B cell (primary cell): Measurements from ENCODE around the gene OTOF. TPM values are rescaled to one million over a fixed set of nuclear protein-coding genes. Genes with fewer than 3 reads are reported as not detected.

Experiments
- ATAC-seq: fragments of 200-7000 bp; cut with Tn5 transposase; one replicate; pipeline ENCODE4 v1.10.0; 2021; ENCODE audit warnings: low read depth, mild to moderate bottlenecking, moderate number of reproducible peaks, moderate library complexity
- CTCF ChIA-PET: fragments of 350-600 bp; sonication (Branson Sonifier 250); formaldehyde crosslinking; loops from one replicate; lab custom pipeline; 2021; ENCODE audit warnings: antibody characterized with exemption, inconsistent platforms; lab: Charles Lee
- POLR2A ChIA-PET: fragments of 350-600 bp; sonication (Branson Sonifier 250); formaldehyde crosslinking; loops from one replicate; lab custom pipeline; 2021; ENCODE audit warnings: antibody characterized with exemption; lab: Charles Lee
- DNase-seq: peaks from one replicate; pipeline ENCODE4 v3.0.0; 2013
- H2AFZ ChIP-seq: 2 replicates; pipeline ENCODE4 v1.6.1; 2012; ENCODE audit warnings: mild to moderate bottlenecking, low read depth, low read length; ENCODE audit not compliant: insufficient read depth, poor library complexity, severe bottlenecking
- H3K27ac ChIP-seq, 2 donors: 1 replicate in 1 of 2; 2 replicates in 1 of 2; pipeline ENCODE4 v1.5.1; 2012 to 2013; ENCODE audit warnings: low read length in 2 of 2, mild to moderate bottlenecking in 2 of 2, moderate library complexity in 1 of 2
- H3K27me3 ChIP-seq, 4 experiments: fragments of 200-600 bp in 1 of 4; sonication (generic) in 1 of 4; replicated peaks in 1 of 4; 1 replicate in 2 of 4; 2 replicates in 2 of 4; pipeline versions ENCODE4 v1.6.1 to v1.7.0; 2013 to 2016; ENCODE audit warnings: low read length in 3 of 4, mild to moderate bottlenecking in 2 of 4, mixed read lengths in 1 of 4, moderate library complexity in 1 of 4; ENCODE audit not compliant: insufficient read depth in 4 of 4, control insufficient read depth in 3 of 4; ENCODE audit errors: control extremely low read depth in 1 of 4
- H3K36me3 ChIP-seq, 2 experiments: replicated peaks in 1 of 2; 1 replicate in 1 of 2; 2 replicates in 1 of 2; pipeline versions ENCODE4 v1.6.1 to v1.7.1; 2013; ENCODE audit warnings: low read length in 1 of 2; ENCODE audit not compliant: insufficient read depth in 2 of 2, control insufficient read depth in 1 of 2; ENCODE audit errors: control extremely low read depth in 1 of 2, extremely low read depth in 1 of 2
- H3K4me1 ChIP-seq, 2 donors: fragments of 200-600 bp in 1 of 2; sonication (generic) in 1 of 2; 1 replicate in 1 of 2; 2 replicates in 1 of 2; pipeline versions ENCODE4 v1.5.1 to v1.6.1; 2013 to 2017; ENCODE audit warnings: low read length in 2 of 2; ENCODE audit not compliant: control insufficient read depth in 2 of 2, insufficient read depth in 2 of 2
- H3K4me2 ChIP-seq: replicated peaks from 2 replicates; pipeline ENCODE3; 2012; ENCODE audit warnings: mild to moderate bottlenecking, low read depth, low read length; ENCODE audit not compliant: poor library complexity, severe bottlenecking
- H3K4me3 ChIP-seq, 5 experiments: fragments of 200-600 bp in 1 of 5; sonication (generic) in 1 of 5; 1 replicate in 3 of 5; 2 replicates in 2 of 5; pipeline versions ENCODE4 v1.5.1 to v1.7.0; 2011 to 2016; ENCODE audit warnings: low read length in 4 of 5, mild to moderate bottlenecking in 4 of 5, low read depth in 2 of 5, control low read depth in 1 of 5, moderate library complexity in 1 of 5; ENCODE audit not compliant: insufficient read depth in 1 of 5; ENCODE audit errors: control extremely low read depth in 1 of 5, extremely low read depth in 1 of 5
- H3K79me2 ChIP-seq: fragments of 200-600 bp; sonication (generic); one replicate; pipeline ENCODE4 v1.6.0; 2016; ENCODE audit warnings: low read length; ENCODE audit not compliant: control insufficient read depth, insufficient read depth
- H3K9ac ChIP-seq: fragments of 200-600 bp; sonication (generic); 2 replicates; pipeline ENCODE4 v1.6.1; 2017; ENCODE audit warnings: mild to moderate bottlenecking, low read length, moderate library complexity
- H3K9me3 ChIP-seq, 3 donors: one replicate each; pipeline versions ENCODE4 v1.6.1 to v1.7.1; 2013; ENCODE audit warnings: low read length in 2 of 3; ENCODE audit not compliant: control insufficient read depth in 2 of 3, insufficient read depth in 1 of 3; ENCODE audit errors: control extremely low read depth in 1 of 3
- H4K20me1 ChIP-seq: 2 replicates; pipeline ENCODE4 v1.6.0; 2012; ENCODE audit warnings: mild to moderate bottlenecking, low read length; ENCODE audit not compliant: insufficient read depth, control insufficient read depth, poor library complexity, severe bottlenecking
- H3K27ac Mint-ChIP-seq: one replicate; pipeline ENCODE4 v1.8.0; 2021; ENCODE audit warnings: mixed read lengths
- H3K27me3 Mint-ChIP-seq: one replicate; pipeline ENCODE4 v1.8.0; 2021; ENCODE audit warnings: mixed read lengths
- H3K4me1 Mint-ChIP-seq: one replicate; pipeline ENCODE4 v1.8.0; 2021; ENCODE audit warnings: mixed read lengths
- H3K4me3 Mint-ChIP-seq: one replicate; pipeline ENCODE4 v1.8.0; 2021; ENCODE audit warnings: mixed read lengths
- H3K9me3 Mint-ChIP-seq: one replicate; pipeline ENCODE4 v1.8.0; 2022; ENCODE audit warnings: mixed read lengths; ENCODE audit not compliant: insufficient read depth
- CTCF ChIP-seq: fragments of 200-600 bp; IDR thresholded peaks from one replicate; pipeline ENCODE4 v1.8.0; 2022; ENCODE audit warnings: antibody characterized with exemption, mild to moderate bottlenecking
- EZH2 ChIP-seq: IDR thresholded peaks from 2 replicates; pipeline ENCODE4 v1.6.1; 2012; ENCODE audit warnings: borderline replicate concordance, low read depth, mild to moderate bottlenecking, moderate library complexity, low read length; ENCODE audit not compliant: insufficient read depth, poor library complexity, severe bottlenecking
- WGBS: methylation state at CpG from one replicate; pipeline ENCODE4 v1.1.5; 2013; ENCODE audit warnings: missing lambda C conversion rate; ENCODE audit not compliant: insufficient coverage; 5-methylcytosine and 5-hydroxymethylcytosine counted together
- intact Hi-C: fragments of 100-400 bp; cut with micrococcal nuclease; formaldehyde crosslinking; loops from one replicate; pipeline ENCODE4 v1.10.0; 2022
- polyA plus RNA-seq: library from polyadenylated mRNA; depleted of rRNA; stranded (reverse); fragments of >200 nt; gene quantifications from 2 replicates; pipeline ENCODE4 v1.2.3, GENCODE V29; 2012
- total RNA-seq, 2 donors: library from RNA; stranded (reverse); fragments of 120-200 nt in 1 of 2; gene quantifications; 1 replicate in 1 of 2; 2 replicates in 1 of 2; pipeline versions ENCODE4 v1.2.3 to v1.2.4, GENCODE V29; 2013 to 2022

The OTOF gene
- total and polyA plus RNA-seq, 2 donors (not counting 1 experiment from before 2014, with no cell fraction given), result not detected

GRCh38 chr2:26463244-26464192 is 14.4 kb downstream of the OTOF start:
- Mint-ChIP-seq H3K4me1 (no peaks in the 10 kb centered on the region), H3K9me3 (peaks cover 1% of the 10 kb centered on the region), H3K4me3 (no peak overlapping the region), H3K27ac (no peak overlapping the region), H3K27me3 (no peaks in the 10 kb centered on the region)
- Histone ChIP-seq H3K36me3 (no peaks in the 10 kb centered on the region), H3K27ac (no peak overlapping the region), H3K4me1 (no peaks in the 10 kb centered on the region), H3K4me2 (no peak overlapping the region), H3K4me3 (no peak overlapping the region), H4K20me1 (no peaks in the 10 kb centered on the region), H3K79me2 (no peaks in the 10 kb centered on the region), H3K9me3 (peaks cover 0 to 3% (median 0%) of the 10 kb centered on the region in 3 donors), H2AFZ (no peak overlapping the region), H3K27me3 (no peaks in the 10 kb centered on the region), H3K9ac (no peak overlapping the region)
- TF ChIP-seq CTCF, result no peak
- no peak for TF ChIP-seq EZH2
- intact Hi-C loops, result no loop called here
- DNase-seq (no peak), ATAC-seq (no peak)
- POLR2A ChIA-PET, result no interaction called here
- 93% methylated on average over 19 of the region's 25 CpGs for WGBS
- CTCF ChIA-PET, result no interaction called here

- Histone ChIP-seq H3K36me3 (no peaks in the 10 kb centered on the region), H4K20me1 (no peaks in the 10 kb centered on the region), H3K9me3 (no peaks in the 10 kb centered on the region), H3K27ac (no peak overlapping the region), H3K4me3 (no peak overlapping the region), H2AFZ (no peak overlapping the region), H3K9ac (no peak overlapping the region), H3K79me2 (no peaks in the 10 kb centered on the region), H3K4me1 (no peaks in the 10 kb centered on the region), H3K4me2 (no peak overlapping the region), H3K27me3 (no peaks in the 10 kb centered on the region)
- Mint-ChIP-seq H3K27ac (no peak overlapping the region), H3K27me3 (no peaks in the 10 kb centered on the region), H3K4me1 (no peaks in the 10 kb centered on the region), H3K9me3 (no peaks in the 10 kb centered on the region), H3K4me3 (no peak overlapping the region)
- no peak for DNase-seq
- TF ChIP-seq CTCF (no peak), EZH2 (no peak)
- 88% methylated on average over 14 of the region's 14 CpGs for WGBS
- ATAC-seq, result no peak
- intact Hi-C loops, result no loop called here
- ChIA-PET CTCF (no interaction called here), POLR2A (no interaction called here)
These were observed 15.2 kb downstream of the OTOF start for GRCh38 chr2:26462511-26463243.
